ENCODE results near the gene FGFR1OP2.

GRCh38 chr12:26929590-26929989 is 8.7 kb upstream of the FGFR1OP2 start:
- no peak for TF ChIP-seq CTCF (conservative IDR thresholded peaks at IDR 0.05; ENCODE audit: low read length)
- no peak for TF ChIP-seq EZH2phosphoT487 (IDR thresholded peaks at IDR 0.05; ENCODE audit: borderline replicate concordance, low read depth, low read length)

All from OCI-LY7 (cell line).